Peyer's patch (tissue), 4 donors: Measurements from ENCODE around the gene RANBP10.

ENCODE experiments used
- POLR2A ChIP-seq, 2 donors: fragments of 450-650 bp; IDR thresholded peaks; one replicate each; pipeline ENCODE4 v1.5.1; 2017; ENCODE audit warnings: antibody characterized with exemption in 2 of 2, mild to moderate bottlenecking in 2 of 2, moderate library complexity in 2 of 2
- TF ChIP-seq, protein P1 (sequence below), 6 experiments: fragments of 450-650 bp in 4 of 6; fragments of 200-600 bp in 2 of 6; sonication (generic) in 1 of 6; IDR thresholded peaks; one replicate each; pipeline ENCODE4 v1.5.1; 2017 to 2019; ENCODE audit warnings: antibody characterized with exemption in 6 of 6, mild to moderate bottlenecking in 3 of 6, moderate library complexity in 1 of 6

GRCh38 chr16:67782567-67783352 is 23.6 kb downstream of the RANBP10 start:
- TF ChIP-seq, protein P1, sequence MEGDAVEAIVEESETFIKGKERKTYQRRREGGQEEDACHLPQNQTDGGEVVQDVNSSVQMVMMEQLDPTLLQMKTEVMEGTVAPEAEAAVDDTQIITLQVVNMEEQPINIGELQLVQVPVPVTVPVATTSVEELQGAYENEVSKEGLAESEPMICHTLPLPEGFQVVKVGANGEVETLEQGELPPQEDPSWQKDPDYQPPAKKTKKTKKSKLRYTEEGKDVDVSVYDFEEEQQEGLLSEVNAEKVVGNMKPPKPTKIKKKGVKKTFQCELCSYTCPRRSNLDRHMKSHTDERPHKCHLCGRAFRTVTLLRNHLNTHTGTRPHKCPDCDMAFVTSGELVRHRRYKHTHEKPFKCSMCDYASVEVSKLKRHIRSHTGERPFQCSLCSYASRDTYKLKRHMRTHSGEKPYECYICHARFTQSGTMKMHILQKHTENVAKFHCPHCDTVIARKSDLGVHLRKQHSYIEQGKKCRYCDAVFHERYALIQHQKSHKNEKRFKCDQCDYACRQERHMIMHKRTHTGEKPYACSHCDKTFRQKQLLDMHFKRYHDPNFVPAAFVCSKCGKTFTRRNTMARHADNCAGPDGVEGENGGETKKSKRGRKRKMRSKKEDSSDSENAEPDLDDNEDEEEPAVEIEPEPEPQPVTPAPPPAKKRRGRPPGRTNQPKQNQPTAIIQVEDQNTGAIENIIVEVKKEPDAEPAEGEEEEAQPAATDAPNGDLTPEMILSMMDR (IDR thresholded peaks at IDR 0.05), result no peak
- TF ChIP-seq POLR2A (IDR thresholded peaks at IDR 0.05), result no peak
